ENCODE measurements around the gene MROH7.
"Not testable (repeated sequence)": the region's sequence is repeated elsewhere in the genome, so short reads cannot be mapped to it uniquely, and the experiment has no call there.

Gene MROH7

DNA sequence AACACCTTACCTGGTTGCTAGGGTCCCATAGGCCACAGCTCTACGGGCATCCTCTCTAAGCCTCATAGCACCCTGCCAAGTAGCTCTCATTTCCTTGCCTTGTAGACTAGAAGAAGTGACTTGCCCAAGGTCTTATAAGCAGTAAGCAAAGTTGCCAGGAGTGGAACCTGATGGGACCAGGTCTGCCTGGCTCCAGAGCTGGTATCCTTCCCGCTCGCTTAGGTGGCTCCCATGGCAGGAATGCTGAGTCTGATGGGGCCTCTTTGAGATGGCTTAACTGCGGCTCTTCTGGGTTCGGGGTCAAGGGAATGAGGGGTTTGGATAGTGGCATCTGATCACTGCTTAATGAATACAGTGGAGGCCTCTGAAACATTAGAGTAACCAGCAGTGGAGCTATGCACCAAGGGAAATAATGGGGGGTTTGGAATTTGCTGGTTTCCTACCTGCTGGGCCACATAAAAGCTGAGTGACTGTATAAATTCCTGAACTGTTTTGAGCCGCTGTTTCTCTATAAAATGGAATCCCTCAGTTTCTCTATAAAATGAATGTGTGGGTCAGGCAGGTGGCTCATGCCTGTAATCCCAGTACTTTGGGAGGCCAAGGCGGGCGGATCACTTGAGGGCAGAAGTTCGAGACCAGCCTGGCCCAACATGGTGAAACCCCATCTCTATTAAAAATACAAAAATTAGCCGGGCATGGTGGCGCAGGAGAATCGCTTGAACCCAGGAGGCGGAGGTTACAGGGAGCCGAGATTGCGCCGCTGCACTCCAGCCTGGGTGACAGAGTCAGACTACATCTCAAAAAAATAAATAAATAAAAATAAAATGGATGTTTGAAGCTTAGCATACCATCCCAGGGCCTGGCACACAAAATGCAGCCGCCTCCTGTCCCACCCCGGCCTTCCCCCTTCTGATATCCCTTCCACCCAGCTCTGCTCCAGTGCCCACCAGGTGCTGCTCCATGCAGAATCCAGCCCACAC, 30.7 kb upstream of the MROH7 start:
- DNase-seq: no peak

DNA sequence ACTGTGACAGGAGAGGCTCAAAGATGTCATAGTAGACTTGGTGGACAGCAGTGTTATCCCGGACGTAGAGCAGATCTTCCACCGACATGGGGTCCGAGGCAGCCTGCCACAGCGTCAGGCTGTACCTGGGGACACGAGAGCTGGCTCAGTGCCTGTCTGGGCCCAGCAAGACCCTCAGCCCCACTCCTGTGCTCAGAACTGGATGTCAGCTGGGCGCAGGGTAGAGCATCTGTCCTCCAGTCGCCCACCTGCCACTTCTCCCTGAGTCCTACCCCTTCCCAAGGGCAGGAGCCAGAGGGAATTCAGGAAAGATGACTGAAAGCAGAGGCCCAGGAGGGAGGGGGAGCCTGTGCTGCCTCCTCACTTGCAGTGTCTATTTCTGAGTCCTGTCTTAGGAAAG, 30.0 kb upstream of the MROH7 start:
- peak; percentile 21 for DNase-seq

DNA sequence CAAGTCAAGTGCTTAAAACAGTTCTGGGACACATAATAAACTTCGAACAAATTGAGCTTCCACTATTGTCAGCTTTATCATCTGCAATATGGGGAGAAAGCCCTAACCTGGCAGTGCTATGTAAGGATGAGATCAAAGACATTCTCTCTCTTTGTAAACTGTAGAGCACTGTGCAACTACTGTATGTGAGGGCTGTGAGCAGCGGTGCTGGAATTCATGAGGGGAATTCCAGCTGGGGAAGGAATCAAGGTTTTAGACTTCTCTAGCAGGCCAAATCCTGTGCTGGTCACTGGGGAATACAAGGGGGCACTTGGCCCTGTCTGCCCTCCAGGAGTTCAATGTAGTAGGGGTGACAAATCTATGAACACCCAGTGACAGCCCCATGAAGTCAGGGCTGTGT, 27.6 kb upstream of the MROH7 start:
- DNase-seq: no peak

DNA sequence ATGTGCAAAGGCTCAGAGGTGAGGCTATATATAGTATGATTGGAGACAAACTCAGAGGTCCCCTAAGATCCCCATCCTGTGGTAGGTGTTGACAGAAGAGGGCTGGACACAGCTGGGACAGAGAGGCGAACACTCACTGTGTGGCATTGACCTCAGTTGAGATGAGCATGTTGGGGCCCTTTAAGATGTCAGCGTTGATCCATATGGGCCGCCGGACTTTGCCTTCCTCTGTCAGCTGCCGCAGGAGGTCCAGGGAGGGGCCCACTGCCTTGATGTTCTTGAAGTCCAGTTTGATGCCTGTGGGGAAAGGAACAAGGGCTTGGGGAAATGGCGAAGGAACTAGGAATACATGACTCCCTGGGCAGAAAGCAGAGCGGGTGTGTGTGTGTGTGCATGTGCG, 27.0 kb upstream of the MROH7 start:
- DNase-seq: no peak

DNA sequence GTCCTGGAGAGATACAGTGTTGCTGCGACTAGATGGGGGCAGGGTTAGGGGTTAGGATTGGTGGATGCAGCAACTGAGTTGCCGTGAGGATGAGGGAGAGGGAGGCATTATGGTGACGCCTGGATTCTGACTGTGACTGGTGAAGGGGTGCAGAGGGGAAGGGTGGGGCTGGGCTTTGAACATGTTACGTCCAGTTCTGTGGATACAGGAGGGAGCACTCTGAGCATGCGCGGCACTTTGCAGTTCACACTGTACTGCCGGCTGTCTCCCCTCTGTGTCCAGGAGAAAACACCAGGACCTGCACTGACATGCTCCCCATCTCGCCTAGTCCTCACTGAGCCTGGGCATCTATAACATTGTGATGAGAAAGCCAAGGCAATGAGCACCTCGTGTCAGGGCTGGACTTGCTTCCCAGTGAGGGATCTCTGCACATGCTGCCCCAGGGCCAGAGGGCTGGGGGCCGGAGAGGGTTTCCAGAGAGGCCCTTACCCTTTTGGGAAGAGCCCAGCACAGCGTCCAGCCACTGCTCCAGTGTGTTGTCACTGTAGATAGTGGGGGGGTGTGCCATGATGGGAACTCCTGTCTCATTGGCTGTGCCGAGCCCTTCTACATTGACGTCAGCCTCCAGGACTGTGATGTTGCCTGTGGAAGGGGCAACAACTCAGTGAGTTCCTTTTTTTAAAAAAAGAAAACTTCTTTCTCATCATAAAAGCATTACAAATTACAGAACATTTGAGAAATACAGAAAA, 25.9 kb upstream of the MROH7 start:
- DNase-seq: no peak

DNA sequence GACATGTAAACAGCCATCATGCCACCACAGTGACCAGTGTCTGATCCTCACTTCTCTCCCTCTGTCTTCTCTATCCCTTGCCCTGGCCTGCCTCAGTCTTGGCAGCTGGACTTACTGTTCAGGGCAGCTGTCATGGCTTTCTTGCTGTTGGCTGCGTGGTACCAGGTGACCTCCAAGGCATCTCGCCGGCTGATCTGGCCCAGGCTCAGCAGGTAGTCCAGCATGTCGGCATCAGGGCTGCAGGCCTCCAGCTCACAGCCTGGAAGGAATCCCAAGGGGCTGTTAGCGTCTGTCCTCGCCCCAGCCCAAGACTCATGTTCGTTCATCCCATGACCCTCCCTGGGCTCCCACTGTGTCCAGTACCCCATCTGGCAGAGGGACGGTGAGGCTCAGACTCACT, 21.8 kb upstream of the MROH7 start:
- no peak for DNase-seq

DNA sequence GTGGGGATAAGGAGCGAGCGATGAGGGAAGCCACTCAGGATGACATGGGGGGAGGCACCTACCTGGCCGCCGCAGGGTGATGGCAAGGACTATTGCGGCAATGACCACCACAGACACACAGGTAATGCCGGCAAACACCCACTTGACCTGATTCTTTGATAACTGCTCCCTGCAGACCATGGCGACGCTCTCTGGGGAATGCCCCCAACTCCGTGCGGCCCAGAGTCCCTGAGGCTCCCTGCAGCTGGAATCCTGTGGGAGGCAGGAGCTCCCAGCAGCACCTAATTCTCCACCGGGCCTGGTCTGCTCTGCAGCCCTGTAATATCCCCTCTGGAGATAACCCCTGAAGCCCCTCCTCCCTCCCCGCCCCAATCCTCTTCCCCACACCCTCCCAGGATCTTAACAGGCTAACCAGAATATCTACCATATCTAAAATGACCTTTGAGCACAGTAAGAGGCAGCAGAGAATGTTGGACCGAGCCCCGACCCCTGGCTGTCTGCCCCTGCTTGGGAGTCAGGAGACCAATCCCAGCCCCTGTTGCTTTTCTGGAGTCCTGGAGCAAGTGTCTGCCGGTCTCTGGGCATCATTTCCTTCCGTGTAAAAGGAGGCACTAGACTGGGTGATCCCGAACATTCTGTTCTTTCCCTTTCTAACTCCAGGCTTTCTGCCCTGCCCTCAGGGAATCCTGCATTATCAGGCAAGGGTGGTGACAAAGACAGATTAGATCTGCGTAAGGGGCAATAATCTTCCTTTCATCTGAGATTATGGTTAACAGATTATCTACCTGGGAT, 18.2 kb upstream of the MROH7 start, which contains the start of gene FAM151A:
Gene FAM151A (minus strand): TSS at position 310 of the 792 bp plus-strand sequence. CDS start 130 bp downstream, at position 180.
- no peak for DNase-seq

DNA sequence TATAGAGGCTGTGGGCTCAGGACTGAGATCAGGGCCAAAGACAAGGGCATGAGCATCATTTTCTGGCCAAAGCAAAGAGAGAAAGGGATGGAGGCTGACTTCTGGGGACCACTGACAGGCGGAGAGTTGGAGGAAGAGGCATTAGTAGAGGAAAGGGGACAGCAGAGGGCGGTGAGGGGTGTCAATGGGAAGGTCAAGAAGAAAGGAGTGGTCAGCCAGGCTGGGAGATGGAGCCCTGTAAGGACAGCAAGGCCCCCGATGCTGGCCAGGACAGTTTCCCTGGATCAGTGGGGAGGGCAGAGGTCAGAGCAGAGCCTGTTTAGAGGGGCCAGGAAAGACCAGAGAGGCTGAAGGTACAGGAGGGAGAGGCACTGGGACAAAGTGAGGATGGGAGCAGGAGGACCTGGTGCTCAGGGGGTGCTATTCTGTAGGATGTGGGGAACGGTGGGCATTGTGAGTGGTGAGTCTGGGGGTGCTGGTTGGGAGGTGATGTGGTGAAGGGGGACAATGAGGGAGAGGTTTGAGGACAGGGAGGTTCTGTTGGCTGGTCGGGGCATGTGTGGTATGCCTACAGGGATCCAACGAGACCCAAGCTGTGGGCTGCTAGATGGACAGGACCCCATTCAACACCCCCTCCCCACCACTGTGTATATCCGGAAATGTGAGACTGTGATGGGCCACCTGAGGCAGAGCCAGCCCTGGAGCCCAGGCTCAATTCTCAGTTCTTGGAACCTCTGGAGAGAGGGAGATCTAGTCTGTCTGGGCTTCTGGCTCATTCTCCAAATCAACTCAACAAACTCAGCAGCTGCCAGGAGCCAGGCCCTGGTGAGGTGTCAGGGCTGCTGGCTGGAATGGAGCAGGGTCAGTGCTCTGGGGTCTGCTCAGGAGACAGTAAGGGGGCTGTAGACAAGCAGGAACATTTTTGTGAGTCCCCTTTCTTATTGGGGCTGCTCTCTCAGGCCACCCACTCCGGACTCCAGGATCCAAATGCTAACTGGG, 16.8 kb upstream of the MROH7 start:
- DNase-seq: peak; percentile 20

DNA sequence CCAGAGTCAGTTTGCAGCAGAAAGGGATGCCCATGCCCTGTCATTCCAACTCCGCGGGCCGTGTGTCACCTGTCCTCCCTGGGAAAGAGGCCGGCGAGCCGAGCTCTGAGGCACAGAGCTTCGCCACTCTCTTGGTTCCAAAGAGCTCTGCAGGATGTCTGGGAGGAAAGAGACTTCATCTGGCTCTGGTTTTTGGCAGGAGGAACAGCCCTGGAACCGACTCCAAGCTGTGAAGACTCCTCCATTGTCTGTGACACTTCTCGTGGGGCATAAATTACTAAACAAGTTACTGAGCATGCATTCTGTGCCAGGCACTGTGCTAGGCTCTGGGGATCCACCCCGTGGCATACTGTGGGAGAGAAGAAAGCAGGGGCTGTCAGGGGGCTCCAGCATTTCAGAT, 14.4 kb upstream of the MROH7 start:
- no peak for DNase-seq

DNA sequence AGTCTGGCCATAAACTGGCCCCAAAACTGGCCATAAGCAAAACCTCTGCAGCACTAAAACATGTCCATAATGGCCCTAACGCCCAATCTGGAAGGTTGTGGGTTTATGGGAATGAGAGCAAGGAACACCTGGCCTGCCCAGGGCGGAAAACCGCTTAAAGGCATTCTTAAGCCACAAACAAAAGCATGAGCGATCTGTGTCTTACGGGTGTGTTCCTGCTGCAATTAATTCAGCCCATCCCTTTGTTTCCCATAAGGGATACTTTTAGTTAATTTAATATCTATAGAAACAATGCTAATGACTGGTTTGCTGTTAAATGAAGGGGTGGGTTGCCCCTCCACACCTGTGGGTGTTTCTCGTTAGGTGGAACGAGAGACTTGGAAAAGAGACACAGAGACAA, 5.8 kb upstream of the MROH7 start:
- not testable (repeated sequence) for DNase-seq

DNA sequence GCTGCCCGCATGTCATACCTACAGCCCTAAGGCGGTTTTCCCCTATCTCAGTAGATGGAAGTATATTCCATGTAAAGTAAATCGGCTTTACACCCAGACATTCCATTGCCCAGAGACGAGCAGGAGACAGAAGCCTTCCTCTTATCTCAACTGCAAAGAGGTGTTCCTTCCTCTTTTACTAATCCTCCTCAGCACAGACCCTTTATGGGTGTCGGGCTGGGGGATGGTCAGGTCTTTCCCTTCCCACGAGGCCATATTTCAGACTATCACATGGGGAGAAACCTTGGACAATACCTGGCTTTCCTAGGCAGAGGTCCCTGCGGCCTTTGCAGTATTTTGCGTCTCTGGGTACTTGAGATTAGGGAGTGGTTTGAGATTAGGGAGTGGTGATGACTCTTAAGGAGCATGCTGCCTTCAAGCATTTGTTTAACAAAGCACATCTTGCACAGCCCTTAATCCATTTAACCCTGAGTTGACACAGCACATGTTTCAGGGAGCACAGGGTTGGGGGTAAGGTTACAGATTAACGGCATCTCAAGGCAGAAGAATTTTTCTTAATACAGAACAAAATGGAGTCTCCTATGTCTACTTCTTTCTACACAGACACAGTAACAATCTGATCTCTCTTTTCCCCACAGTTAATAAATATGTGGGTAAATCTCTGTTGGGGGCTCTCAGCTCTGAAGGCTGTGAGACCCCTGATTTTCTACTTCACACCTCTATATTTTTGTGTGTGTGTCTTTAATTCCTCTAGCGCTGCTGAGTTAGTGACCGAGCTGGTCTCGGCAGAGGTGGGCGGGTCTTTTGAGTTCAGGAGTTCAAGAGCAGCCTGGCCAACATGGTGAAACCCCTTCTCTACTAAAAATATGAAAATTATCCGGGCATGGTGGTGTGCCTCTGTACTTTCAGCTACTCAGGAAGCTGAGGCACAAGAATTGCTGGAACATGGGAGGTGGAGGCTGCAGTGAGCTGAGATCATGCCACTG, 4.8 kb upstream of the MROH7 start:
- DNase-seq: not testable (repeated sequence)

DNA sequence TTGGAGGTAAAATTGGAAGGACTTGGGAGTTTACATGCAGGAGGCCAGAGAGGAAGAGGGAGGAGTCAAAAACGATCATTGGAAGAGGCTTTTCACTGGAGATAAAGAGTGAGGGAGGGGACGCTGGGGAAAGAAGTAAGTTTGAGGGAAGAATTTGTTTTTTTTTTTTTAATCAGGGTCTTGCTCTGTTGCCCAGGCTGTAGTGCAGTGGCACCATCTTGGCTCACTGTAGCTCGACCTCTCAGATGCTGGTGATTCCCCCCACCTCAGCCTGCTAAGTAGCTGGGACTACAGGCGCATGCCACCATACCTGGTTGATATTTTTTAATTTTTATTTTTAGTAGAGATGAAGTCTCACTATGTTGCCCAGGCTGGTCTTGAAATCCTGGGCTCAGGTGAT, 1.2 kb upstream of the MROH7 start:
- DNase-seq: no peak

DNA sequence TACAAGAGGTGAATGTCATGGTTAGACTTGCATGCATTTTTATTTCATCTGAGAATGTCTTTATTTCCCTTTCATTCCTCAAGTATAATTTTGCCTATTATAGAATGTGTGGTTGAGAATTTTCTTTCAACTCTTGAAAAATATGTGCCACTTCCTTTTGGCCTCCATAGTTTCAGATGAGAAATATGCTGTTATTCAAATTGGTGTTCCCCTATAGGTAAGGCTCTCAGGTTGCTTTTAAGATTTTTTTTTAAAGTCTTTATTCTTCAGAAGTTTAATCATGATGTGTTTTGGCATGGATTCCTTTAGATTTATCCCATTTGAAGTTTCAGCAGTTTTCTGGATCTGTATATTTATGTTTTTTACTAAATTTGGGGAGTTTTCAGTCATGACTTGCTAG, 2.1 kb downstream of the MROH7 start:
- DNase-seq: no peak

DNA sequence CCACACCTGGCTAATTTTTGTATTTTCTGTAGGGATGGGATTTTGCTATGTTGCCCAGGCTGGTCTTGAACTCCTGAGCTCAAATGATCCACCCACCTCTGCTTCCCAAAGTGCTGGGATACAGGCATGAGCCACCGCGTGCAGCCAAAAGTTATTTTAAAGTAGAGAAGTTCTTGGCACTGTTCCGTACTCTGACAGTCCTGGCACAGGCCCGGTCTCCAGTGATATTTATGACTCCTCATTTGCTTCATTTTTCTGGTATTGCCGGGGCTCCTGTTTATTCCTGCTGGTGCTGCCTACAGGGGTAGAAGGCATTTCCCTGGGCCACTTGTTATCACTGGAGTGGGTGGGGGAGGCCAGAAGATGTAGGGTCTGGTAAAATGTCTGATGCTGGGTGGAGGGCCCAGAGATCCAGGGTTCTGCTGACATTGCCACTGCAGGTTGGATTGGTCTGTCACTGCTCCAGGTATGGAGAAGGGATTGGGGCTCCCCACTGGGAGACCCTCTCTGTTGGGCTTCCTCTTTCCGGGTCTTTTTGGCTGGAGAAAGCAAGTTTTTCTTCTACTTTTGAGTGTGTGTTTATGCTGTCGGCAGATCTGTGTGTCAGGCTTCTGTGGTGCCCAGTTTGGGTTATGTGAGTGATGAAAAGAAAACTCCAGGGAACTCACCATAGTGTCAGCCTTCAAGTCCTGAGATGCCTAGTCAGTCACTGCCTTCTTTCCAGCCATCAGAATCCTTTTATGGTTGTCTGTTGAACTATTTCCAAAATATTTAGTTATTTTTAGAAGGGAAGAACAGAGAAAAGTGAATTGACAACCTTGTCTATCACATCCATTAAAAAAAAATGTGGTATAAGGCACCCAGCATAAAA, 4.5 kb downstream of the MROH7 start:
- DNase-seq: no peak

DNA sequence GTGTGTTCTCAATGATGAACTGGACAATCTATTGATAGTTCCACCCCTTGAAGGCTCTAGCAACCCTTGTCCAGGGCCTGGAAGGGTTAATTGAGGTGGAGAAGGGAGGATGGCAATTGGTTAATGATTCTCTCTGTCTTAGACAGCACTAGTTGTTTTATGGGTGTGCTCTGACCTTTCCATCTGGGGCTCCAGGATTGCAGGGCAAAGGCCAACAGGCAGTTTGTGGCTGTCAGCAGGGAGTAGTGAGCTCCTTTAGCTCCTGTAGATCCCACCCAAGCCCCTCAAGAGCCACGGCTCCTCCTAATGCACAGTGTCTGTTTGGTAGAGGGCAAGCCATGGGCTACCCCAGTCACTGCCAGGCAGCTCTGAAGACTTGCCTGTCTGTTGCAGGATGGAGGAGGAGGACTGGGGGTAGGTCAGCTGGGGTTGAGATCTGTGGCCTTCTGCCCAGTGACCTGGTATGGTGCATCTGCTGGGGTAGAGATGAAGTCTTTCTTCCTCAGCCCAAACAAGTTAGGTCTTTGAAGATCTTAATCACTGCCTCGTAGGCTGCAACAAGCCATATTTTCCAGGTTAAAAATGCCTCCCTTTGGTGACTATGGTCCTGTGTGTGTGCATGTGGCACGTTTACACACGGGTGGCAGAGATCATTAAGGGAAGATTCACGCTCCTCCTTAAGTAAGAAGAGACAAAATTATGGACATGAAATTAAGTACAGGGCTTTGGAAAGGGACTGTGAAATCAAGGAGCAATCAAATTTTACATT, 7.7 kb downstream of the MROH7 start:
- DNase-seq: no peak

DNA sequence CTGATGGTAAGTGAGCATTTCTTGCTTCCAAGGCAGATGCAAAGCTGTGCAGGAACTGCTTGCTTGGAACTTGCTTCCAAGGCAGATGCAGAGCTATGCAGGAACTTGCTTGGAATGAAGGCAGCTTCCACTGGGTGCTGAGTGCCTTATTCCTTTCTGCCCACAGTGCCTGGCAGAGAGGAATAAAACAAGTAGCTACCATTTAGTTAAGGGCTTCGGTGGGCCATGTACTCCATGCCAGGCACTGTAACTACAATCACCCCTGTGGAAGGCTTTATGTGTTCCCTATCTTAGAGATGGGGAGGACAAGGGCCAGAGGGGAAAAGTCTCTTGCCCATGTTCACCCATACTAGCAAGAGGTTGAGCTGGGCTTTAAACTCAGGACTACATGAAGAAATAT, 8.3 kb downstream of the MROH7 start:
- DNase-seq: no peak

DNA sequence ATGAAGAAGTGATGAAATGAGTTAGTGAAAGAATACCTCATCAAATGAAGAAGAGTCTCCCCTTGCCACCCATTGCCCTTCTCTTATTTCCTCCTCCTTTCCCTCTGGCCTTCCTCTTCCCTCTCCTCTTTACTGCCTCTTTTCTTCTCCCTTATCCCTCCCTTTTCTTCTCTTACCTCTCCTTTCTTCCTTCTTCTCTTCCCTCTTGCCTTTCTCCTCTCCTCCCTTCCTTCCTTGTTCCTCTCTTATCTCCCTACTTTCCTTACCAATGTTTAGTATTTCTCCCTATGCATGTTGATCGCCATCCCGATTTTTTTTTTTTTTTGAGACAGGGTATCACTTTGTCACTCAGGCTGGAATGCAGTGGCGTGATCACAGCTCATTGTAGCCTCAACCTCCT, 8.8 kb downstream of the MROH7 start:
- DNase-seq: no peak

DNA sequence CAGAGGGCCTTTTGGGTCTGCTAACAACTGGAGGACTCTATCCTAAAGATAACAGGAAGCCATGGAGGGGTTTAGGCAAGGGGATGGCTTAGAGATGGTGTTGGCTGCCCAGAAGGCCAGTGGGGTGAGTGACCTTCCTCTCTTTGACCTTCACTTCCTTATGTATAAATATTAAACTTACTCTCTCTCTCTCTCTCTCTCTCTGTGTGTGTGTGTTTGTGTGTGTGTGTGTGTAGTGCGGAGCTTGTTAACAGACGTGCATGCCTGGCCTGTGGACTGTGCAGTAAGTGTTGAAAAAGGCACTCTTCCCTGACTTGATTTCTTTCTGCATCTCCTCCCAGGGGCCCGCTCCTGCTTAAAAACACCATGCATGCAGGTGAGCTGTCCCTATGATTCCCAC, 10.0 kb downstream of the MROH7 start:
- DNase-seq: no peak

DNA sequence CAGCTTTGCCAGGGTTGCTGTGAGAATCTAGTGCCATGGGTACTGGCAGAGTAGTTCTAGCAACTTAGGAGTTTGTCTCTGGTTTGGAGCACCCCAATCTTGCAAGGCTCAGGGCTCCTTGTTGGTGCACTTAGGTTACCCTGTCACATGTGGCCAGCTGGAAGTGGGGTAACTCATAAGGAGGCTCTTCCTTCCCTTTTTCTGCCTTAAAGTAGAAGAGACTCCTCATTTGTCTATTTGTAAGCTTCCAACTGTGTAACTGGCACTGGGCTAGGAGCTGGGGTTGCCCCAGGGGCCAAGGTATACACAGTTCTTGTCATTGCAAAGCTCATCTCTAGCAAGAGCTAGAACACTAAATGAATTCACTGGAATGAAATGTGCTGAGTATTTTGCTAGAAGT, 10.6 kb downstream of the MROH7 start:
- no peak for DNase-seq

Measured in NCI-H1694 treated with DMSO at 0.1 percent for 48 hours (cell line).